ENCODE results near the gene CATSPERD.

GRCh38 chr19:5696196-5697021 is 24.0 kb upstream of the CATSPERD start:
- TF ChIP-seq POLR2A (IDR thresholded peaks at IDR 0.05), result no peak
- TF ChIP-seq, protein P1, sequence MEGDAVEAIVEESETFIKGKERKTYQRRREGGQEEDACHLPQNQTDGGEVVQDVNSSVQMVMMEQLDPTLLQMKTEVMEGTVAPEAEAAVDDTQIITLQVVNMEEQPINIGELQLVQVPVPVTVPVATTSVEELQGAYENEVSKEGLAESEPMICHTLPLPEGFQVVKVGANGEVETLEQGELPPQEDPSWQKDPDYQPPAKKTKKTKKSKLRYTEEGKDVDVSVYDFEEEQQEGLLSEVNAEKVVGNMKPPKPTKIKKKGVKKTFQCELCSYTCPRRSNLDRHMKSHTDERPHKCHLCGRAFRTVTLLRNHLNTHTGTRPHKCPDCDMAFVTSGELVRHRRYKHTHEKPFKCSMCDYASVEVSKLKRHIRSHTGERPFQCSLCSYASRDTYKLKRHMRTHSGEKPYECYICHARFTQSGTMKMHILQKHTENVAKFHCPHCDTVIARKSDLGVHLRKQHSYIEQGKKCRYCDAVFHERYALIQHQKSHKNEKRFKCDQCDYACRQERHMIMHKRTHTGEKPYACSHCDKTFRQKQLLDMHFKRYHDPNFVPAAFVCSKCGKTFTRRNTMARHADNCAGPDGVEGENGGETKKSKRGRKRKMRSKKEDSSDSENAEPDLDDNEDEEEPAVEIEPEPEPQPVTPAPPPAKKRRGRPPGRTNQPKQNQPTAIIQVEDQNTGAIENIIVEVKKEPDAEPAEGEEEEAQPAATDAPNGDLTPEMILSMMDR (IDR thresholded peaks at IDR 0.05), result no peak
